Right kidney (tissue), 1 donor: ENCODE measurements around the gene CDC34.

Experiments used
- DNase-seq: peaks from one replicate; pipeline ENCODE4 v3.0.0-alpha.2; 2016

Gene CDC34

GRCh38 chr19:517721-518597, 13.6 kb upstream of the CDC34 start:
- no peak for DNase-seq

- peak; percentile 84 for DNase-seq
These were observed 12.8 kb upstream of the CDC34 start for GRCh38 chr19:518598-519231.

- no peak for DNase-seq
These were observed 12.1 kb upstream of the CDC34 start for GRCh38 chr19:519449-519865.

GRCh38 chr19:522726-523125, 8.8 kb upstream of the CDC34 start:
- no peak for DNase-seq

- DNase-seq, result no peak
These were observed 7.4 kb upstream of the CDC34 start for GRCh38 chr19:524062-524674.

GRCh38 chr19:525029-525428, 6.5 kb upstream of the CDC34 start:
- DNase-seq, result no peak

GRCh38 chr19:525857-526419, 5.6 kb upstream of the CDC34 start:
- no peak for DNase-seq

GRCh38 chr19:530134-531008, 1.2 kb upstream of the CDC34 start:
- DNase-seq, result no peak

GRCh38 chr19:531009-531752, 379 bp upstream of the CDC34 start:
- peak; percentile 98 for DNase-seq

- DNase-seq, result peak; percentile 80
These were observed 1.2 kb downstream of the CDC34 start for GRCh38 chr19:532561-533363.

GRCh38 chr19:533364-534058, 2.0 kb downstream of the CDC34 start:
- no peak for DNase-seq

- DNase-seq, result no peak
These were observed 2.5 kb downstream of the CDC34 start for GRCh38 chr19:534088-534487.

GRCh38 chr19:535017-535835, 3.7 kb downstream of the CDC34 start:
- DNase-seq, result no peak

- DNase-seq, result no peak
These were observed 4.7 kb downstream of the CDC34 start for GRCh38 chr19:536031-536880.

GRCh38 chr19:536881-537404, 5.4 kb downstream of the CDC34 start:
- DNase-seq, result no peak

GRCh38 chr19:538641-539428, 7.3 kb downstream of the CDC34 start:
- DNase-seq, result no peak
